Stomach (tissue), 4 donors: ENCODE data around the gene RHO.

Experiments
- CTCF ChIP-seq, 7 experiments: fragments of 450-650 bp in 4 of 7; fragments of 200-600 bp in 3 of 7; sonication (generic) in 3 of 7; IDR thresholded peaks; one replicate each; pipeline ENCODE4 v1.5.1; 2016 to 2019; ENCODE audit warnings: antibody characterized with exemption in 7 of 7, control low read depth in 2 of 7, mild to moderate bottlenecking in 1 of 7
- EP300 ChIP-seq: sonication (generic); formaldehyde crosslinking; IDR thresholded peaks from one replicate; pipeline ENCODE4 v1.6.1; 2017; ENCODE audit warnings: antibody characterized with exemption
- POLR2A ChIP-seq, 4 donors: fragments of 450-650 bp; IDR thresholded peaks; one replicate each; pipeline ENCODE4 v1.6.1; 2016; ENCODE audit warnings: antibody characterized with exemption in 4 of 4, control low read depth in 2 of 4, mild to moderate bottlenecking in 1 of 4, moderate library complexity in 1 of 4
- POLR2AphosphoS5 ChIP-seq, 3 donors: sonication (generic); formaldehyde crosslinking; IDR thresholded peaks; one replicate each; pipeline ENCODE4 v1.6.1; 2016; ENCODE audit warnings: antibody characterized with exemption in 3 of 3

- TF ChIP-seq CTCF (IDR thresholded peaks at IDR 0.05) (no peak), POLR2A (IDR thresholded peaks at IDR 0.05) (no peak), POLR2AphosphoS5 (IDR thresholded peaks at IDR 0.05) (no peak), EP300 (no peak)
Observed at GRCh38 chr3:129524081-129524480, 4.4 kb upstream of the RHO start.
